Measurements from ENCODE around the gene ERC1. TPM values are rescaled to one million over a fixed set of nuclear protein-coding genes. Genes with fewer than 3 reads are reported as not detected.
"Not testable (repeated sequence)": the region's sequence is repeated elsewhere in the genome, so short reads cannot be mapped to it uniquely, and the experiment has no call there.

Gene ERC1
- polyA plus RNA-seq, 4 donors = 36.8 to 40.8 (median 37.5) TPM

DNA sequence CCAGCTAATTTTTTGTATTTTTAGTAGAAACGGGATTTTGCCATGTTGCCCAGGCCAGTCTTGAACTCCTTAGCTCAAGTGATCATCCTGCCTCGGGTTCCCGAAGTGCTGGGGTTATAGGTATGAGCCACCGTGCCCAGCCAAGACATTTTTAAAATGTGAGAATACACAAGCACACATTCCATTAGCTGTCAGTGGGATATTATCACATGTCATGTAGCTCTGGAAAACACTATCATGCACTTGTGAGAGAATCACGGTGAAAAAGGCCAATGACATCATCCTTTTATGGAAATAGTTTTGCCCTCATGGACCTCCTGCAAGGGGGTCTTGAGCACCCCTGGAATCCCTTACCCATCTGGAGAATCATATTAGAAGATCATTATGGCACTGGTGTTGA, 28.3 kb downstream of the ERC1 start:
- DNase-seq (ENCODE audit: low read depth in 4 of 4, low spot score in 3 of 4) = no peak

DNA sequence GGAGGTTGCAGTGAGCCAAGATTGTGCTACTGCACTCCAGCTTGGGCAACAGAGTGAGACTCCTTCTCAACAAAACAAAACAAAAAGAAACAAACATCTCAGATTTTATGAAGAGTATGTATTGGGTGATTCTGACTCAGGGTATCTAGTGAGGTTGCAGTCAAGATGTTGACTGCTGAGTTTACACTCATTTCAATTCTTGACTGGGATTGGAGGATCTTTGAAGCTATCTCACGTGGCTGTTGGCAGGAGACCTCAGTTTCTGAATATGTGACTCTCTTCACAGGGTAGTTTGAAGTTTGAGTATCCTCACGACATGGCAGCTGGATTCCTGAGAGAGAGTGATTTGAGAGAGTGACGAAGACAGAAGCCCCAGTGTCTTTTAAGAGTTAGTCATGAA, 29.4 kb downstream of the ERC1 start:
- DNase-seq (ENCODE audit: low read depth in 4 of 4, low spot score in 3 of 4) = no peak

DNA sequence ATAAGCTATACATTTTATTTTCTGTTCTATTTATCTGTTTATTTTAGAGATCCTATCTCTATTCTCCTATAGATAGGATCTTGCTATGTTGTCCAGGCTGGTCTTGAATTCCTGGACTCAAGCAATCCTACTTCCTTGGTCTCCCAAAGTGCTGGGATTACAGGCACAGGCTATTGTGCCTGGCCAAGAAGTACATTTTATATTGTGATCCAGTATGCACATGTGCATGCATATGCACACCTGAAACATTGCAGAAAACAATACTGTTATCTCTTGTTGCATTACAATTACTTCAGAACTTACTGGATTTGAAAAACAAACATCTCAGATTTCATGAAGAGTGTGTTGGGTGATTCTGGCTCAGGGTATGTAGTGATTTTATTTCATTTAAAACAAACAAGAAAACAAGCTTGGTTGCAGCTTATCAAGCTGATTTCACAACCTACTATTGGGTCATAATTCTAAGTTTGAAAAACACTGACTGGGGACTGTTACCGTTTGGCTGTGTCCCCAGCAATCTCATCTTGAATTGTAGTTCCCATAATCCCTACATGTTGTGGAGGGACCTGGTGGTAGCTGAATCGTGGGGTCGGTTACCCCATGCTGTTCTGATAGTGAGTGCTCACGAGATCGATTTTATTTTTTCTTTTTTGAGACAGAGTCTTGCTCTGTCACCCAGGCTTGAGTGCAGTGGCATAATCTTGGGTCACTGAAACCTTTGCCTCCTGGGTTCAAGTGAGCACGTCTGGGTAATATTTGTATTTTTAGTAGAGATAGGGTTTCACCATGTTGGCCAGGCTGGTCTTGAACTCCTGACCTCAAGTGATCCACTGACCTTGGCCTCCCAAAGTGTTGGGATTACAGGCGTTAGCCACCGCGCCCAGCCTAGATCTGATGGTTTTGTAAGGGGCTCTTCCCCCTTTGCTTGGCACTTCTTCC, 31.3 kb downstream of the ERC1 start:
- DNase-seq (ENCODE audit: low read depth in 4 of 4, low spot score in 3 of 4) = no peak

DNA sequence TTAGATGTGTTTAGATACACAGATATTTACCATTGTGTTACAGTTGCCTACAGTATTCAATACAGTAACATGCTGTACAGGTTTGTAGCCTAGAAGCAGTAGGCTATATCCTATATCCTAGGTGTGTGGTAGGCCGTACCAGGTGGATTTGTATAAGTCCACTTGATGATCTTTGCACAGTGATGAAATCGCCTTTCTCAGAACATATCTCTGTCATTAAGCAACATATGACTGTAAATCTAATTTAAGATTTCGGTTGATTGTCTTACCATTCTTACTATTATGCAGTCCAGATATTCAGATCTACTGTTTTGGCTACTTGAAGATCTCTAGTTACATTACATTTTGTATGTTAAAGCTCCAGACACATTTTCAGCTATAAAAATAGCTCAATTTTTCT, 39.8 kb downstream of the ERC1 start:
- DNase-seq (ENCODE audit: low read depth in 4 of 4, low spot score in 3 of 4) = no peak

DNA sequence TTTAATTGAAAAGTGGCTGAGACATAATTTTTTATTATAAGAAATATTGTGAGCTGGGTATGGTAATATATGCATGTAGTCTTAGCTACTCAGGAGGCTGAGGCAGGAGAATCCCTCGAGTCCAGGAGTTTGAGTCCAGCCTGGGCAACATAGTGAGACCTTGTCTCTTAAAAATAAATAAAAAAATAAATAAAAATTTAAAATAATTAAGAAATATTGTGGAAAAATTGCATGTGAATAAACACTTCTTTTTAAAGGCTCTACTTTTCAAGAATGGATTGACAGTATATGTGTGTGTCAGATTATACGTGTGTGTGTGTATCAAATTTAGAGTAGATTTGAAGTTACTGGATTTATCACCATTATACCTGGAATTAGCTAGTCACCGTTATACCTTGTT, 43.2 kb downstream of the ERC1 start:
- DNase-seq (ENCODE audit: low read depth in 4 of 4, low spot score in 3 of 4) = no peak

DNA sequence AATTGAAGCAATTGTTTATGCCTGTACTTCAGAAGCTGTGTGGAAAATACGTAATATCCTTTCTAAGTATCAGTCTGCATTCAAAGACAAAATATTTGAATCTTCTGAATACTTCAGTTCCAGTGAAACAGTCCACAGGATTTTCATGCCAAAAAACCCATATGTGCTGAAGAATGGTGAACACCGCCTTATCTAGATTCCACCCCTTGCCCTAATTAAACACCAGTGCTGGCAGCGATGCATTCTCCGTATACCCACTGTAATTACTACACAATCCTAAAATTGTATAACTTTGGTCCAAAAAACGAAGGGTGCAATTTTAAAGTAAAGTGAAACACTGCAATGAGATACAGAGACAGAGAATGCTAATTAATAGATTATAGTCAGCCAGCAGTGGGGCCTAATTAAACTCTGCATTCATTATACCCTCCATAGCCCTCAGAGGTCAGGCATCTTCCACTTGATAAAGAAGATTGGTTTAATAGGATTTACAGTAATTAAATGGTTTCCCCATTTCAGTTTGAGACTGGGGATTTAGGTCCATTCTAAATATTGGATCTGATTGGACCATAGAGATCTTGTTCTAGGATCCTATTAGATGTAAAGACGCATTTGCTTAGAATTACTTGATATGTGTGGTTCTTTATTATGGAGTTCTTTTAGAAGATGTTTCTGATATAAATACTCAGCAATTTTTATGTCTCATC, 43.9 kb downstream of the ERC1 start:
- DNase-seq (ENCODE audit: low read depth in 4 of 4, low spot score in 3 of 4) = no peak

DNA sequence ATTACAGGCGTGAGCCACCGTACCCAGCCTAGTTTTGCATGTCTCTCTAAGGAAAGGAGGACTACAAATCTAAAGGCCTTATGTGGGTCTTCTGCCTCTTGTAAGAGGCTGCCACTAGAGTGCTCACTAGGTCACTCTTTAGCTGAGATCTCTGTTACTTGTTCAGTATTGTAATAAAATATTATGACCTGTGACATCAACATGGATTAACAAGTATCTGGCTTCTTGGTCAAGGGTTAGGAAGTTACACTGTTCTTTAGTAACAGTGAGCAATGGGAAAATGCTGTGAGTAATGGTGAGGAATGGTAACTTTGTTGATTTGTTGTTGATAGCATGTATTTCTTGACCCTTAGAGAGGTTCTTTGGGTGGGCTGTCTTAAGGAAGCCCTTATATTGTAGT, 50.5 kb downstream of the ERC1 start:
- no peak for DNase-seq (ENCODE audit: low read depth in 4 of 4, low spot score in 3 of 4)

DNA sequence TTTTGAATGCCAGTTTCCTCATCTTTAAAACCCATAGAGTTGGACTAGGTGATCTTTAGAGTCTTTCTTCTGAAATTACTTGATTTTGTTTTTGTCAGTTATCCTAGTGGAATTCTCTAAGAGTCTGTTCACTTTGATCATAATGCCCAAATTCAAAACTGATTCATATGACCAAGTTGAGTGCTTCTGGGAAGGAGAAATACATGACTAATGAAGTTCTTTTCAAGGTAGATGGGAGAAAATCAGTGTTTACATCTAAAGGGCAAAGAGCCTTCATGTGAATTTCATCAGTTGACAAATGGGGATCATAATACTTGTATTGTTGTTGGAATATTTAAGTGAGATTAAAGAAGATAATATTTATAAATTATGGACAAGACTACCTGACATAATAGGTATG, 53.2 kb downstream of the ERC1 start:
- no peak for DNase-seq (ENCODE audit: low read depth in 4 of 4, low spot score in 3 of 4)

DNA sequence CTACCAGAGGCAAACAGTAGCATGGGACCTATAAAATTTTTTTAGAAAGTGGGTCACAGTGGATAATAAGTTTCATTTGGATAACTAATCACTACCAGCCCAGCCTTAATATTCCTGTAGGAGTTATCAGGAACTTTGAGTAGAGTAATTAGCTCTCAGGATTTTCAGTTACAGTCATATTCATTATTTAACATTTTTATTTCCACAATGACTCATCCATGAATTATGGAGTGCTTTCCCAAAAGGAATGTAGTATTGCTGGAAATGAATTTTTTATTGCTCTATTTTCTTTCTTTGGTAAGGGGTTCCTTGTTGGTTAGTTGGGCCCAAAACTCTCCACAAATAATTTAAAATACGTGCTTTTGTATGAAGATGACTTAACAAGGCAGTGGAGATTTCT, 53.7 kb downstream of the ERC1 start:
- DNase-seq (ENCODE audit: low read depth in 4 of 4, low spot score in 3 of 4) = no peak

DNA sequence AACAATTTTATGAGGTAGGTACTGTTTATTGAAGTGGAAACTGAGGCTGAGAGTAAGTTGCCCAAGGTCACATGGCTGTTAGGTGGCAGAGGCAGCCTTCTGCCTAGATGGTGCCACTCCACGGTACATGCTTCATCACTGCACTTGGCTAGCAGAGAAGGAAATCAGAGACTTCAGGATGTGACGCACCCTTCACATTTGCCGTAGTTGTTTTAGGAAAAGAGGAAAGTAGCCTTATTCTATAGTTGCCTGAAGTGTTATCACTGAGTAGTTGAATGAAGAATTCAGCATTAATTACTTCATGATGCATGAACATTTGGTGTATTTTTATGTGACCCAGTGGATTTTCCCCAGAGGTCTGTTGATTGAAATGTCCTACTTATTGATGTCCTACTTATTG, 55.7 kb downstream of the ERC1 start:
- DNase-seq (ENCODE audit: low read depth in 4 of 4, low spot score in 3 of 4) = no peak

DNA sequence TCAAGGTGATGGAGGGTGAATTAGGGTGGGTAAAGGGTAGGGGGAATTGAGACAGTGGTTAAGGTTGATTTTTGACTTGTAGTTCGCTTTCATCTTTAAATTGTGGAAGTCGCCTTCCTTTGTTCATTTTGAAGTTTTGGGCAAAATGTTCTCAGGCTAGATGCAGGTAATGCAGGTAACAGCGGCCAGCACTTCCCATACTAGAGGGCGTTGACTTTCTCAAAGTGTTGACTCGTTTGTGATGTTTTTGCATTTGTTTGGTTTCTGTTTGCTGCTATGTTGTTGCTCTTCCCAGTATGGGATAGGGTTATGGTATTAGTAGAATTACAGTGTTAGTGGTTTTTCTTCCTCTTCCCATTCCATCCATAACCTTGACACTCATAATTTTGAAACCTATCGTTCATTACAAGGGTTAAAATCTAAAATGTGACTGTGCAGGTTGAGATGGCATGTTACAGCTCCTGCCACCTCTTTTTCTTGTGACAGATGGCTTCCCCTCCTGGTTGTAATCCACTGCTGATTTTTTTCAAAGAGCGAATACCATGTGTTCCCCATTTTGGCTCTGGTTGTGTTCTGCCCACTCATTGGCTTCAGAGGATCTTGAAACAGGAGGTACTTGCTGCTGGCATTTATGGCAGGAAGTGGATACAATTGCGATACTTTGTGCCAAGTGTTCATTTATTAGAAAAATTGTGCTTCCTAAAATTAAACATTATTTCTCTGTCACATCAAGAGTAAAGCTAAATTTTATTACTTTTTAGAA, 57.1 kb downstream of the ERC1 start:
- DNase-seq (ENCODE audit: low read depth in 4 of 4, low spot score in 3 of 4) = no peak

DNA sequence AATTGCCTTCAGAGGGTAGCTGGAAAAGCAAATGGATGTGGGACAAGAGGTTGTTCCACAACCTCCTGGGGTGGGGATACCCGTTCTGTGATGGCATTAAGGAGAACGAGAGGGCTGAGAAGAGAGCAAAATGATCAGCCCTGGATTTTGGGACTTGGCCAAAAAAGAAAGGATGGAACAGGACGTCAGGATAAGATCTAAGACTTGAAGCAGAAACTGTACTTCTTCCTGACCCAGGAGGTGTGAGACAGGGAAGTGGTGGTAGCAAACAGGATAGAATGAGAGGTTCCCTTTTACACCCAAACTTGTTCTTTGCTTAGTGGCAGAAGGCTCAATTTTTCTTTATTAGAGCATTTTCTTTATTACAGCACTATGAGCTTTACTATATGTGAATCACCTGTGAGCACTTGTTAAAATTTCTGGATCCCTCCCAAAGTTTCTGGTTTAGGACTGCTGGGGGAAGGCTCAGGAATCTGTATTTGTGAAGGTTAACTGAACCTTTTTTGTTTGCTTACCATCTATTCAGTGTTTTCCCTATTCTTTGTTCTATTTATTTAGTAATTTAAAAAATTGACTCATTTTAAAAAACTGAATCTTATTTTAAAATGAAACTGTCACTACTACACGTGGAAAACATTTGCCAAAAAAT, 59.2 kb downstream of the ERC1 start:
- no peak for DNase-seq (ENCODE audit: low read depth in 4 of 4, low spot score in 3 of 4)

DNA sequence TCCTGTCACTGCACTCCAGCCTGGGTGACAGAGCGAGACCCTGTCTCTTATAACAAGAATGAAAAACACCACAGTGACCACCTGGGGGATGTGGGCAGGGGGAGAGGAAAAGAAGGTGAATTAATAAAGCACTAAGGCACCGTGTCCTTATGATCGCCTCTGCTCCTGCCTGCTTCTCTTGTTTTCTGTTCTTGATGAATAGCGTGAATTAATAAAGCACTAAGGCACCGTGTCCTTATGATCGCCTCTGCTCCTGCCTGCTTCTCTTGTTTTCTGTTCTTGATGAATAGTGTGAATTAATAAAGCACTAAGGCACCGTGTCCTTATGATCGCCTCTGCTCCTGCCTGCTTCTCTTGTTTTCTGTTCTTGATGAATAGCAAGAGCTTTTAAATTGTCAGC, 60.6 kb downstream of the ERC1 start:
- not testable (repeated sequence) for DNase-seq (ENCODE audit: low read depth in 4 of 4, low spot score in 3 of 4)

DNA sequence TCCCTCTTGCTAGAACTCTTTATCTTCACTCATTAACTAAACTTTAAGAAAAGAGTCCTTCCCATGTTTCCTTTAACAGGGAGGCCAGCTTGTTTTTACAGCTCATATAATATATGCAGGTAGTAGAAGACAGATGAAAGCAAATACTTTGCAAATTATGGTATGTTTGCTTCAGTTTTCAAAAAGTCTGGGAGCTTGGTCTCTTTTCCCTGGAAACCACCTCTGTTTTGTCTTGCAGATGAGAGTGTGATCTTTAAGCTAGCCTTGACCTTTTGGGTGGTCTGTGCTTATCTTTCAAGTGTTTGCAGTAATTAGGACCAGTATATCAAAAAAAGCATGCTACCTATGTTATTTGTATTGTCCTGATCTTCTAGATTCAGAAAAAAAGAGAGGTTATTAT, 62.7 kb downstream of the ERC1 start:
- no peak for DNase-seq (ENCODE audit: low read depth in 4 of 4, low spot score in 3 of 4)

DNA sequence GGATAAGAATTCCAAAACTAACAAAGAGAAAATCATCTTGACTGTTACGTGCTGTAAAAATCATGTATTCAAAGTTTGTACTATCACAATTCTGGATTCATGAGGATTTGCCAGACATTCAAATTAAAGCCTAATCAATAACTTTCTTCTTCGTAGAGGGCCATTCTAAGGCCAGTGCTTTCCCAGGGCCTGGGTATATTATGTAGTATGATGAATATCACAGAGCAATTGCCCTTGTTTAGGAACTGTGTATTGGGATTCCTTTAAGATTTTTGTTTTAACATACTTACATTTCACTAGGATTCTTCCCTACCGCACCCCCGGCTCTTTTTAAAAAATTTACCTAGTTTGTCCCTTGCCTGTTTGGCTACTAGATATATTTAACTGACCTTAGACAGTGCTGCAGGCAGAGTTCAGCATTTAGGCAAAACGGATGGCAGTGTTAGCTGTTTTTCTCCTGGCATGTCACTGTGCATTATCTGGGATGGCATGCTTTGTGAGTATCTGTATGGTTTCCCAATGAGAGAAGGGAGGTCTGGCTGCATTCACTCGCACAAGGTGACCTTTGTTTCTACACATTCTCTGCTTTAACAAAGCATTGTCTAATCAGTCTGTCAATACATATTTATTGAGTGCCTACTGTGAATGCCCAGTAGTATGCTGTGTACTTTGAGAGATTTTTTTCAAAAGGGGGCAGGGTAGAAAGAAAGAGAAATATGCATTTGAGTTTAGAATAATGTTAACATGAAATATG, 63.3 kb downstream of the ERC1 start:
- DNase-seq (ENCODE audit: low read depth in 4 of 4, low spot score in 3 of 4) = no peak

DNA sequence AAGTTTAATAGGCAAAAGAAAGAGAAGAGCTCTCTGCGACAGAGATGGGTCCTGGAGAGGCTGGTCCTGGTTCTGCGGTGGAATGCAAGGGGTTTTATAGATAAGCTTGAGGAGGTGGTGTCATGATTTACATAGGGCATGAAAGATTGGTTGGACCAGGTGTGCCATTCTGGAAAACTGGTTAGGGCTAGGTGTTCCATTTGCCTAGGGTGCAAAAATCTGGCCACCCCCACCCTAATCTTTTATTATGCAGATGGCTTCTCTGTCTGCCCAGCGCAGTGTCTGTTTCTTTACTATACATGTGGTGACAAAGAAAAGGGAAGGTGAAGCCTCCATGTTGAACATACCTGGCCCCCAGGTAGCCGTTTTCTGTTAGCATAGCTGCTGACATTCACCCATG, 65.4 kb downstream of the ERC1 start:
- no peak for DNase-seq (ENCODE audit: low read depth in 4 of 4, low spot score in 3 of 4)

DNA sequence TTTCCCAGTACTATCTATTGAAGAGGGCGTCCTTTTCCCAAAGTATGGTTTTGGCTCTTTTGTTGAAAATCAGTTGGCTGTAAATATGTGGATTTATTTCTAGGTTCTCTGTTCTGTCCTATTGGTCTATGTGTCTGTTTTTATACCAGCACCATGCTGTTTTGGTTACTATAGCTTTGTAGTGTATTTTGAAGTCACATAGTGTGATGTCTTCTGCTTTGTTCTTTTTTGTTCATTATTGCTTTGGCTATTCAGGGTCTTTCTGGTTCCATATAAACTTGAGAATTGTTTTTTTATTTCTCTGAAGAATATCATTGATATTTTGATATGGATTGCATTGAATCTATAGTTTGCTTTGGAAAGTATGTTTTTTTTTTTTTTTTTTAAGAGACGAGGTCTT, 67.4 kb downstream of the ERC1 start:
- DNase-seq (ENCODE audit: low read depth in 4 of 4, low spot score in 3 of 4) = no peak

DNA sequence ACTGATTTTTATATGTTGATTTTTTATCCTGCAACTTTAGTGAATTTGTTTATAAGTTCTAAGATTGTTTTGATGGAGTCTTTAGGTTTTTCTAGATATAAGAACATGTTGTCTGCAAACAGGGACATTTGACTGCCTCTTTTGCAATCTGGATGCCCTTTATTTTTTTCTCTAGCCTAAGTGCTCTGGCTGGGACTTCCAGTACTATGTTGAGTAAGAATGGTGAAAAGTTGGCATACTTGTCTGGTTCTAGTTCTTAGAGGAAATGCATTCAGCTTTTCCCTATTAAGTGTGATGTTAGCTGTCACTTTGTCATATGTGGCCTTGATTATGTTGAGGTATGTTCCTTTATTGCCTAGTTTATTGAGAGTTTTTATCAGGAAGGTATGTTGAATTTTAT, 68.1 kb downstream of the ERC1 start:
- no peak for DNase-seq (ENCODE audit: low read depth in 4 of 4, low spot score in 3 of 4)

DNA sequence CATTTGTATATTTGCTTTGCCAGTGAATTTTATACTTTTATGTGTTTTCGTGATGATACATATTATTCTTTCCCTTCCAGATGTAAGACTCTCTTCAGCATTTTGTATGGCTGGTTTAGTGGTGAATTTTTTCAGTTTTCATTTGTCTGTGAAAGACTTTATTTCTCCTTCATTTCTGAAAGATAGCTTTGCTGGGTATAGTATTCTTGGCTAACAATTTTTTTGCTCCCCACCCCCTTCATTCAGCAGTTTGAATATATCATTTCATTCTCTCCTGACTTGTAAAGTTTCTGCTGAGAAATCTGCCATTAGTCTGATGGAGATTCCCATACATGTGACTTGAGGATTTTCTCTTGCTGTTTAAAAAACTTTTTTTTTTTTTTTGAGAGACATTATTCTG, 72.8 kb downstream of the ERC1 start:
- no peak for DNase-seq (ENCODE audit: low read depth in 4 of 4, low spot score in 3 of 4)

DNA sequence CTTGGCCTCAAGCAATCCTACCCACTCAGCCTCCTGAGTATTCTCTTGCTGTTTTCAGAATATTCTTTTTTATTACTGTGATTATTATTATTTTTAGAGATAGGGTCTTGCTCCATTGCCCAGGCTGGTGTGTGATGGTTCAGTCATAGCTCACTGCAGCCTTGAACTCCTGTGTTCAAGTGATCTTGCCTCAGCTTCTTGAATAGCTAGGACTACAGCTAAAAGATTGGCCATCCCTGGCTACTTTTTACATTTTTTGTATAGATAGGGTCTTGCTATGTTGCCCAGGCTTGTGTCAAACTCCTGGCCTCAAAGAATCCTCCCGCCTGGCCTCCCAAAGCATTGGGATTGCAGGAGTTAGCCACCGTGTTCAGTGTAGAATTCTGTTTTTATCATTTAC, 73.3 kb downstream of the ERC1 start:
- DNase-seq (ENCODE audit: low read depth in 4 of 4, low spot score in 3 of 4) = no peak

All from right renal pelvis (tissue), 4 donors.